Measurements from ENCODE around the gene TMEM271. TPM values are rescaled to one million over a fixed set of nuclear protein-coding genes. Genes with fewer than 3 reads are reported as not detected.

Gene TMEM271
- total and polyA plus RNA-seq, 2 donors (not counting 3 experiments of a cell fraction or from before 2014, with no cell fraction given): not detected

GRCh38 chr4:612052-612748 is 36.1 kb upstream of the TMEM271 start:
- CTCF ChIA-PET: no interaction called here
- no peaks in the 10 kb centered on the region for H4K20me1 ChIP-seq (replicated peaks; ENCODE audit: control insufficient read depth, extremely low read depth, insufficient read depth, low read length)
- H3K9me3 ChIP-seq (replicated peaks; ENCODE audit: control insufficient read depth, insufficient read depth, low read length): no peaks in the 10 kb centered on the region
- no TSS peak for BruUV-seq (replicated peaks)
- DNase-seq (ENCODE audit: low read depth, low spot score) (no peak), FAIRE-seq (no peak)
- dilution Hi-C loops (cut with MboI; ENCODE audit: extremely low pct_ligation_motif_present, low sequenced_read_pairs) (no loop called here), intact Hi-C loops (cut with micrococcal nuclease) (no loop called here)
- no peaks in the 10 kb centered on the region for H3K9me1 ChIP-seq (replicated peaks; ENCODE audit: control insufficient read depth, extremely low read depth, insufficient read depth, low read length)
- H3K36me3 ChIP-seq (ENCODE audit: control insufficient read depth in 2 of 2, extremely low read depth in 1 of 2, insufficient read depth in 2 of 2, low read length in 2 of 2): no peaks in the 10 kb centered on the region
- no peaks in the 10 kb centered on the region for H3K27me3 ChIP-seq (ENCODE audit: control insufficient read depth in 2 of 2, insufficient read depth in 2 of 2, low read length in 2 of 2)
- H3K79me2 ChIP-seq (ENCODE audit: control insufficient read depth, insufficient read depth, low read length): no peaks in the 10 kb centered on the region
- H2AFZ ChIP-seq (ENCODE audit: low read depth, low read length): no peak overlapping the region
- no peak for TF ChIP-seq EZH2 (IDR thresholded peaks at IDR 0.05; ENCODE audit: borderline replicate concordance, low read depth, low read length, severe bottlenecking)
- no peak for TF ChIP-seq GATA2 (IDR thresholded peaks at IDR 0.05; ENCODE audit: insufficient read depth, insufficient read length, low read depth, low read length)
- no peak for TF ChIP-seq POLR2A (IDR thresholded peaks at IDR 0.05; ENCODE audit: low read depth, low read length)
- TF ChIP-seq JUN (IDR thresholded peaks at IDR 0.05; ENCODE audit: borderline replicate concordance, insufficient read depth, insufficient read length, low read depth): no peak
- no peak for TF ChIP-seq FOS (IDR thresholded peaks at IDR 0.05; ENCODE audit: borderline replicate concordance, insufficient read depth, low read length)
- no peak for TF ChIP-seq POLR2AphosphoS5 (IDR thresholded peaks at IDR 0.05; ENCODE audit: insufficient read depth, low read depth, low read length)
- no peak for TF ChIP-seq CTCF (IDR thresholded peaks at IDR 0.05; ENCODE audit: extremely low read depth in 1 of 2, insufficient read depth in 1 of 2, low read depth in 1 of 2, low read length in 2 of 2)
- no peak for TF ChIP-seq MYC (IDR thresholded peaks at IDR 0.05; ENCODE audit: low read depth, low read length)
- TF ChIP-seq MAX (IDR thresholded peaks at IDR 0.05; ENCODE audit: insufficient read depth, insufficient read length): no peak
- H3K4me2 ChIP-seq (ENCODE audit: insufficient read depth, low read length): no peak overlapping the region
- no peak overlapping the region for H3K27ac ChIP-seq (ENCODE audit: insufficient read depth, low read depth, low read length)
- H3K9ac ChIP-seq (replicated peaks; ENCODE audit: extremely low read depth, insufficient read depth, low read length): no peak overlapping the region
- no peak overlapping the region for H3K4me3 ChIP-seq (replicated peaks in 1 of 3; ENCODE audit: insufficient read depth in 1 of 3, low read depth in 1 of 3, low read length in 3 of 3)
- no peaks in the 10 kb centered on the region for H3K4me1 ChIP-seq (ENCODE audit: control insufficient read depth, extremely low read depth, insufficient read depth, low read length)
- POLR2A ChIA-PET: no interaction called here

Data from endothelial cell of umbilical vein (primary cell).